Panc1 (cell line): ENCODE measurements around the gene SQOR.

Experiments
- SIN3A ChIP-seq: IDR thresholded peaks from 2 replicates; pipeline ENCODE4 v1.6.1; 2012; ENCODE audit warnings: low read depth, mild to moderate bottlenecking, low read length, moderate library complexity, borderline replicate concordance; ENCODE audit not compliant: insufficient read depth
- TF ChIP-seq, protein P1 (sequence below): fragments of 450-650 bp; IDR thresholded peaks from 2 replicates; pipeline ENCODE4 v1.5.1; 2017; ENCODE audit warnings: mild to moderate bottlenecking

DNA sequence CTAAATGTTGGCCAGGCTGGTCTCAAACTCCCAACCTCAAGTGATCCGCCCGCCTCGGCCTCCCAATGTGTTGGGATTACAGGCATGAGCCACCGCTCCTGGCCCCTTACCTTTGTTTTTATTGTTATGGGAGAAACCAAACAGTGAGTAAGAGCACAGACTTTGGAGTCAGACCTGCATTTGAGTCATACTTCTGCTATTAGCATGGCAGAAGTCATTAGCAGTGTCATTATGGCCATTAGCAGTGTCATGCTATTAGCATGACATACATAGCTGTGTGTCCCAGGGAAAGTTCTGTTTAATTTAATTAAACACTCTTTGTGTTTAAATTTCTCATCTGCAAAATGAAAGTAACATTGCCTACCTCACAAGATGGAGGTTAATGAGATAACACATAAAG is 54.8 kb downstream of the SQOR start:
- TF ChIP-seq, protein P1, sequence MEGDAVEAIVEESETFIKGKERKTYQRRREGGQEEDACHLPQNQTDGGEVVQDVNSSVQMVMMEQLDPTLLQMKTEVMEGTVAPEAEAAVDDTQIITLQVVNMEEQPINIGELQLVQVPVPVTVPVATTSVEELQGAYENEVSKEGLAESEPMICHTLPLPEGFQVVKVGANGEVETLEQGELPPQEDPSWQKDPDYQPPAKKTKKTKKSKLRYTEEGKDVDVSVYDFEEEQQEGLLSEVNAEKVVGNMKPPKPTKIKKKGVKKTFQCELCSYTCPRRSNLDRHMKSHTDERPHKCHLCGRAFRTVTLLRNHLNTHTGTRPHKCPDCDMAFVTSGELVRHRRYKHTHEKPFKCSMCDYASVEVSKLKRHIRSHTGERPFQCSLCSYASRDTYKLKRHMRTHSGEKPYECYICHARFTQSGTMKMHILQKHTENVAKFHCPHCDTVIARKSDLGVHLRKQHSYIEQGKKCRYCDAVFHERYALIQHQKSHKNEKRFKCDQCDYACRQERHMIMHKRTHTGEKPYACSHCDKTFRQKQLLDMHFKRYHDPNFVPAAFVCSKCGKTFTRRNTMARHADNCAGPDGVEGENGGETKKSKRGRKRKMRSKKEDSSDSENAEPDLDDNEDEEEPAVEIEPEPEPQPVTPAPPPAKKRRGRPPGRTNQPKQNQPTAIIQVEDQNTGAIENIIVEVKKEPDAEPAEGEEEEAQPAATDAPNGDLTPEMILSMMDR = no peak
- TF ChIP-seq SIN3A = no peak
